ENCODE measurements around the gene TEX51. TPM values are rescaled to one million over a fixed set of nuclear protein-coding genes. Genes with fewer than 3 reads are reported as not detected.

The TEX51 gene
- total and polyA plus RNA-seq, 12 donors = not detected

DNA sequence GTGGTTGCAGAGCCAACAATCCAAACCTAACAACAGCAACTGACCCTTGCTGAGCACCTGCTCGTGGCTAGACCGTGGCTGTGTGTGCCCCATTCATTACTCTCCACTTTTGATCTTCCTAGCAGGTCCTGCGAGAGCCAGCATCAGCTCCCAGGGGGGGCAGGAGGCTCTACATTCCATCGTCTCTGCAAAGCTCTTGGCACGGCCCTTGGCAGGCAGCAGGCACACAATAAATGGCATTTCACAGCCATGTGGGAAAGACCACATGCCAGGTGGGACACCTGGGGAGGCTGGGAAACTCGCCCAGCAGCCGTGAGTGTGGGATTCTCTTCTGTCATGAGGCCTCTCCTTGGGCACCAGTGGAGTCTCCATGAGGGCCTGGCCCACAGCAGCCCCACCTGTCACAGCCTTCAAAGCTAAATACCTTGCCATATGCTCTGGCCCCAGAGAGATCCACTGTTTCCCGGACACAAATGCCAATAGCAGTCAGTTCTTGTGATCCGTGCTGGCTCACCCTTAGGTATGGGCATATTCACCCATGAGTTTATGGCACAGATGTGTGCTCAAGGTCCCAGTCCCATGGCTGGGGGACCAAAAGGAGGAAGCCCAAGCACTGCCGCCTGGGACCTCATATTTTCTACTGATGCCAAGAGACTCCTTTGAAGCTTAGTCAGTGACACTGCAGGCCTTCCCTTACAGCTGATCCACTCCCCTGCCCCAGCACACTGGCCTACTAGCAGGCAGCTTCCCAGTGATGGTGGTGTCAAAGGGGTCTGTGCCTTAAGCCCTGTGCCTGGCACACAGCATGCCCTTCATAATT, 6.8 kb upstream of the TEX51 start:
- no peaks in the 10 kb centered on the region for H3K36me3 ChIP-seq (replicated peaks in 1 of 2)
- no peaks in the 10 kb centered on the region for H3K4me1 ChIP-seq (replicated peaks in 1 of 2)
- no peak overlapping the region for H3K4me3 ChIP-seq
- WGBS, 4 donors = 68 to 87% (median 80%) methylated on average over 3 to 10 of the region's 10 CpGs
- no peaks in the 10 kb centered on the region for H3K9me3 ChIP-seq (replicated peaks in 1 of 3)
- H3K27ac ChIP-seq = no peak overlapping the region
- intact Hi-C loops (cut with DNase I) = no loop called here
- TF ChIP-seq POLR2A (IDR thresholded peaks at IDR 0.05) = no peak
- TF ChIP-seq, protein P1, sequence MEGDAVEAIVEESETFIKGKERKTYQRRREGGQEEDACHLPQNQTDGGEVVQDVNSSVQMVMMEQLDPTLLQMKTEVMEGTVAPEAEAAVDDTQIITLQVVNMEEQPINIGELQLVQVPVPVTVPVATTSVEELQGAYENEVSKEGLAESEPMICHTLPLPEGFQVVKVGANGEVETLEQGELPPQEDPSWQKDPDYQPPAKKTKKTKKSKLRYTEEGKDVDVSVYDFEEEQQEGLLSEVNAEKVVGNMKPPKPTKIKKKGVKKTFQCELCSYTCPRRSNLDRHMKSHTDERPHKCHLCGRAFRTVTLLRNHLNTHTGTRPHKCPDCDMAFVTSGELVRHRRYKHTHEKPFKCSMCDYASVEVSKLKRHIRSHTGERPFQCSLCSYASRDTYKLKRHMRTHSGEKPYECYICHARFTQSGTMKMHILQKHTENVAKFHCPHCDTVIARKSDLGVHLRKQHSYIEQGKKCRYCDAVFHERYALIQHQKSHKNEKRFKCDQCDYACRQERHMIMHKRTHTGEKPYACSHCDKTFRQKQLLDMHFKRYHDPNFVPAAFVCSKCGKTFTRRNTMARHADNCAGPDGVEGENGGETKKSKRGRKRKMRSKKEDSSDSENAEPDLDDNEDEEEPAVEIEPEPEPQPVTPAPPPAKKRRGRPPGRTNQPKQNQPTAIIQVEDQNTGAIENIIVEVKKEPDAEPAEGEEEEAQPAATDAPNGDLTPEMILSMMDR (IDR thresholded peaks at IDR 0.05) = no peak
- H3K27me3 ChIP-seq = no peaks in the 10 kb centered on the region
- DNase-seq = peak in 1 of 7 donors; percentile 5

DNA sequence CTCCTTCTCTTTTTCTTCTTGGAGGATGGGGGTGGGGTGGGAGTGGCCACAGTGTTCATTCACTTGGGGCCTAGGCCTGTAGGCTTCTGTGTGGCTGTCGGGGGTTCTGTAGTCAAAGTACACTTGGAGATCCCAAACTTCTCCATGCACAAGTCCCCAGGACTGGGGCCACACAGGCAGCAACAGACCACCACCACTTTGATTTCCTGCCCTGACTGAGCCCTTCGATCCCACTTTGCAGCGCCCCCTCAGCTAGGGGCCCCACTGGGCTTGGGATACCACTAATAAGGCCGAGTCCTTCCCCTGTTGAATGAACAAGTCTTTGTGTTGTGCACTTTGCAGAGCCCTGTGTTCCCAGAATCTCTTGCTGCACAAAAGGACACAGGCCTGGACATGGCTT, 5.5 kb upstream of the TEX51 start:
- intact Hi-C loops (cut with DNase I) = no loop called here
- H3K36me3 ChIP-seq (replicated peaks in 1 of 2) = no peaks in the 10 kb centered on the region
- no peaks in the 10 kb centered on the region for H3K27me3 ChIP-seq
- TF ChIP-seq POLR2A (IDR thresholded peaks at IDR 0.05) = no peak
- TF ChIP-seq, protein P1 (IDR thresholded peaks at IDR 0.05) = no peak
- DNase-seq = peak in 1 of 7 donors; percentile 3
- H3K27ac ChIP-seq = no peak overlapping the region
- no peaks in the 10 kb centered on the region for H3K9me3 ChIP-seq (replicated peaks in 1 of 3)
- no peak overlapping the region for H3K4me3 ChIP-seq
- 83 to 95% (median 87%) methylated on average over 2 to 4 of the region's 4 CpGs for WGBS, 4 donors
- no peaks in the 10 kb centered on the region for H3K4me1 ChIP-seq (replicated peaks in 1 of 2)

DNA sequence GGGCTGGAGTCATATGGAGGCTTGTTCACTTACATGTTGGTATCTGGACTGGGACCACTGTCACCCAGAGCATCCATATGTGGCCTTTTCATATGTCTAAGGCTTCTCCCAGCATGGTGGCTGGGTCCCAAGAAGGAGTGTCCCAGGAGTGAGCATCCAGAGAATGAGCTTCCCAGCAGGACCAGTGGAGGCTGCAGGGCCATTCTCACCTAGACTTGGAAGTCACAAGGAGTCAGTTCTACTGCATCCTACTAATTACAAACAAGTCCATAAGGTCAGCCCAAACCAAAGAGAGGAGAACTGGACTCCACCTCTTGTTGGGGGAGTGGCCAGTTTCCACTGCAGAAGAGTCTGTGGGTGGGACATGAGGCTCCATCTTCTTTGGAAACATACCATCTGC, 5.1 kb upstream of the TEX51 start:
- intact Hi-C loops (cut with DNase I) = no loop called here
- DNase-seq = no peak
- no peaks in the 10 kb centered on the region for H3K9me3 ChIP-seq (replicated peaks in 1 of 3)

DNA sequence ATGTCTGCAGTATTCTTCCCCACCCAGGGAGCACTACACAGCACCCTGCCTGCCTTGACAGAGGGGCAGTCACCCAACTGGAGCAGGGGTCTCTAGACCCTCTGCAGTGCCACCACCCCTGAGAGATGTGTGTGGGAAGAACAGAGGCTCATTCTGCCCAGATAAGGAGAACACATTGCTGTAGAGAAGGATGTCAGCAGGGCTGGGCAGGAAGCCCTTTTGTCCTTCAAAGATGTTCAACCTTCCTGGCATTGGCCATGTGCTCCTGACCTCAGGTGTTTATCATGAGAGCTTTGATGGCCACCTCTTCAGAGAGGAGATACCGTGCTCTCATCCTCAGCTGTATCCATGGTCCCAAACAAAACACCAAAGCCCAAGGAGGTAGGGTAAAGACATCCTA, 4.6 kb upstream of the TEX51 start:
- WGBS, 4 donors = 60 to 85% (median 78%) methylated on average over 1 of the region's 1 CpG; no CpG with 5 or more reads in 1 of the 4 donors
- intact Hi-C loops (cut with DNase I) = no loop called here
- Histone ChIP-seq H3K27me3 (no peaks in the 10 kb centered on the region), H3K4me1 (replicated peaks in 1 of 2) (no peaks in the 10 kb centered on the region), H3K36me3 (replicated peaks in 1 of 2) (no peaks in the 10 kb centered on the region), H3K4me3 (no peak overlapping the region), H3K9me3 (replicated peaks in 1 of 3) (no peaks in the 10 kb centered on the region), H3K27ac (no peak overlapping the region)
- peak in 2 of 7 donors; percentile 5 for DNase-seq
- TF ChIP-seq POLR2A (IDR thresholded peaks at IDR 0.05) = no peak
- TF ChIP-seq, protein P1 (IDR thresholded peaks at IDR 0.05) = no peak

More for the DNA sequence above, 5.1 kb upstream of the TEX51 start:
- TF ChIP-seq, protein P1 (IDR thresholded peaks at IDR 0.05) = no peak
- no peak for TF ChIP-seq POLR2A (IDR thresholded peaks at IDR 0.05)
- Histone ChIP-seq H3K36me3 (replicated peaks in 1 of 2) (no peaks in the 10 kb centered on the region), H3K4me3 (no peak overlapping the region), H3K27ac (no peak overlapping the region), H3K4me1 (replicated peaks in 1 of 2) (no peaks in the 10 kb centered on the region), H3K27me3 (no peaks in the 10 kb centered on the region)
